PC-3 (cell line): Measurements from ENCODE around the gene CRHR2. TPM values are rescaled to one million over a fixed set of nuclear protein-coding genes. Genes with fewer than 3 reads are reported as not detected.

Experiments
- ATAC-seq: fragments of 200-7000 bp; cut with Tn5 transposase; 2 replicates; pipeline ENCODE4 v1.9.1; 2020; ENCODE audit warnings: mild to moderate bottlenecking, moderate library complexity
- BruUV-seq: library from RNA; stranded (reverse); fragments of 400-500 nt; replicated peaks from 2 replicates; lab custom pipeline; 2021; lab: Mats Ljungman, UMichigan
- CTCF ChIA-PET: fragments of 300-600 bp; sonication (Branson Sonifier 250); formaldehyde crosslinking; loops from one replicate; lab custom pipeline; 2022; ENCODE audit warnings: antibody characterized with exemption; lab: Charles Lee
- POLR2A ChIA-PET: fragments of 300-600 bp; sonication (Branson Sonifier 250); formaldehyde crosslinking; loops from one replicate; lab custom pipeline; 2022; ENCODE audit warnings: antibody characterized with exemption; ENCODE audit not compliant: unreplicated experiment; lab: Charles Lee
- DNase-seq: peaks from one replicate; pipeline ENCODE4 v3.0.0-alpha.2; 2015
- H2AFZ ChIP-seq: fragments of 300-600 bp; sonication (generic); 2 replicates; pipeline ENCODE4 v1.6.0; 2016; ENCODE audit warnings: antibody characterized with exemption, low read length
- H3F3A ChIP-seq: fragments of 300-600 bp; sonication (generic); one replicate; pipeline ENCODE4 v1.6.0; 2017; ENCODE audit warnings: antibody characterized with exemption, low read length, control low read depth, mild to moderate bottlenecking; ENCODE audit not compliant: unreplicated experiment
- H3K27ac ChIP-seq: fragments of 300-600 bp; sonication (generic); 2 replicates; pipeline ENCODE4 v1.5.1; 2016; ENCODE audit warnings: mild to moderate bottlenecking, low read length
- H3K27me3 ChIP-seq: fragments of 300-600 bp; sonication (generic); 2 replicates; pipeline ENCODE4 v1.6.1; 2016; ENCODE audit warnings: low read length, mixed read lengths
- H3K36me3 ChIP-seq: fragments of 300-600 bp; sonication (generic); 2 replicates; pipeline ENCODE4 v1.6.1; 2016; ENCODE audit warnings: low read depth, mixed run types, low read length, mixed read lengths
- H3K4me1 ChIP-seq: fragments of 300-600 bp; sonication (generic); 2 replicates; pipeline ENCODE4 v1.5.1; 2016; ENCODE audit warnings: low read length; ENCODE audit not compliant: insufficient read depth
- H3K4me2 ChIP-seq: fragments of 300-600 bp; sonication (generic); 2 replicates; pipeline ENCODE4 v1.6.0; 2016; ENCODE audit warnings: low read length
- H3K4me3 ChIP-seq: fragments of 300-600 bp; sonication (generic); 2 replicates; pipeline ENCODE4 v1.5.1; 2016; ENCODE audit warnings: mild to moderate bottlenecking, low read length, mixed read lengths
- H3K79me2 ChIP-seq: fragments of 300-600 bp; sonication (generic); 2 replicates; pipeline ENCODE4 v1.6.1; 2017; ENCODE audit warnings: low read length, mixed read lengths
- H3K9ac ChIP-seq: fragments of 300-600 bp; sonication (generic); 2 replicates; pipeline ENCODE4 v1.6.0; 2016; ENCODE audit warnings: mild to moderate bottlenecking, low read length
- H3K9me2 ChIP-seq: fragments of 300-600 bp; sonication (generic); replicated peaks from 2 replicates; pipeline ENCODE4 v1.6.1; 2016; ENCODE audit warnings: mixed run types, low read length, mixed read lengths
- H3K9me3 ChIP-seq: fragments of 300-600 bp; sonication (generic); 2 replicates; pipeline ENCODE4 v1.6.1; 2016; ENCODE audit warnings: low read length, mixed read lengths
- H4K20me1 ChIP-seq: fragments of 300-600 bp; sonication (generic); 2 replicates; pipeline ENCODE4 v1.6.1; 2016; ENCODE audit warnings: low read length, mixed read lengths
- EZH2 ChIP-seq: fragments of 300-600 bp; sonication (generic); IDR thresholded peaks from one replicate; pipeline ENCODE4 v1.6.1; 2017; ENCODE audit warnings: antibody characterized with exemption, mild to moderate bottlenecking, low read length; ENCODE audit not compliant: unreplicated experiment
- EZH2phosphoT487 ChIP-seq: fragments of 300-600 bp; sonication (generic); IDR thresholded peaks from 2 replicates; pipeline ENCODE4 v1.6.1; 2018; ENCODE audit warnings: mild to moderate bottlenecking, antibody characterized with exemption, low read length, borderline replicate concordance
- intact Hi-C: fragments of 100-400 bp; cut with micrococcal nuclease; formaldehyde crosslinking; loops from 2 replicates; pipeline ENCODE4 v1.9.0; 2023
- total RNA-seq: library from RNA; depleted of rRNA; stranded (reverse); fragments of >200 nt; gene quantifications from 2 replicates; pipeline ENCODE4 v1.2.3, GENCODE V29; 2014; rRNA removed
- TF ChIP-seq, protein P1 (sequence below): fragments of 300-600 bp; sonication (generic); conservative IDR thresholded peaks from 2 replicates; pipeline ENCODE4 v1.5.1; 2017; ENCODE audit warnings: antibody characterized with exemption, low read depth, mild to moderate bottlenecking, low read length

Gene CRHR2
- total RNA-seq, 1 experiment from 2014 or later: not detected

DNA sequence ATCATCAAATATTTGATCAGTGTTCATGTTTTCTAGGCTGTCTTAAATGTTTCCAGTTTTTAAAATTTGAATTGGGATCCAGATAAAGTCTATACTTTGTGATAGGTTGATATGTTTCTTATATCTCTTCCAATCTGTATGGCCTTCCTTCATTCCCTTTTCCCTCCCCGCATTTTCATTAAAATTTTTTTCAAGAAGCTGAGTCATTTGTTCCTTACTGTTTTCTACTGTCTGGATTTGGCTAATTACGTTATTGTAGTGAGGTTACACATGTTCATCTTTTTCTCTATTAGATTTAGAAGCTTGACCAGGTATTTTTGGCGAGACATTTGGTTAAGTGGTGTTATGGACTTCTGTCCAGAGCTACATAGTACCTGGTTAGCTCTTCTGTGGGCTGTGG lies 76.4 kb downstream of the CRHR2 start:
- Histone ChIP-seq H3F3A (no peaks in the 10 kb centered on the region), H3K4me1 (no peaks in the 10 kb centered on the region), H2AFZ (no peak overlapping the region), H3K27ac (no peak overlapping the region), H3K9me3 (no peaks in the 10 kb centered on the region), H3K36me3 (peaks cover 75% of the 10 kb centered on the region), H3K9me2 (no peaks in the 10 kb centered on the region), H3K79me2 (no peaks in the 10 kb centered on the region), H4K20me1 (no peaks in the 10 kb centered on the region), H3K4me3 (no peak overlapping the region), H3K9ac (no peak overlapping the region), H3K27me3 (no peaks in the 10 kb centered on the region), H3K4me2 (no peak overlapping the region)
- BruUV-seq: no TSS peak
- ChIA-PET POLR2A (interaction anchor here (0.6 kb wide), 1 partner anchor 40 kb away, joined by 4 read pairs; no protein-coding TSS in a partner anchor), CTCF (no interaction called here)
- ATAC-seq (no peak), DNase-seq (no peak)
- TF ChIP-seq EZH2 (no peak), EZH2phosphoT487 (no peak)
- TF ChIP-seq, protein P1, sequence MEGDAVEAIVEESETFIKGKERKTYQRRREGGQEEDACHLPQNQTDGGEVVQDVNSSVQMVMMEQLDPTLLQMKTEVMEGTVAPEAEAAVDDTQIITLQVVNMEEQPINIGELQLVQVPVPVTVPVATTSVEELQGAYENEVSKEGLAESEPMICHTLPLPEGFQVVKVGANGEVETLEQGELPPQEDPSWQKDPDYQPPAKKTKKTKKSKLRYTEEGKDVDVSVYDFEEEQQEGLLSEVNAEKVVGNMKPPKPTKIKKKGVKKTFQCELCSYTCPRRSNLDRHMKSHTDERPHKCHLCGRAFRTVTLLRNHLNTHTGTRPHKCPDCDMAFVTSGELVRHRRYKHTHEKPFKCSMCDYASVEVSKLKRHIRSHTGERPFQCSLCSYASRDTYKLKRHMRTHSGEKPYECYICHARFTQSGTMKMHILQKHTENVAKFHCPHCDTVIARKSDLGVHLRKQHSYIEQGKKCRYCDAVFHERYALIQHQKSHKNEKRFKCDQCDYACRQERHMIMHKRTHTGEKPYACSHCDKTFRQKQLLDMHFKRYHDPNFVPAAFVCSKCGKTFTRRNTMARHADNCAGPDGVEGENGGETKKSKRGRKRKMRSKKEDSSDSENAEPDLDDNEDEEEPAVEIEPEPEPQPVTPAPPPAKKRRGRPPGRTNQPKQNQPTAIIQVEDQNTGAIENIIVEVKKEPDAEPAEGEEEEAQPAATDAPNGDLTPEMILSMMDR: no peak
- intact Hi-C loops: no loop called here

DNA sequence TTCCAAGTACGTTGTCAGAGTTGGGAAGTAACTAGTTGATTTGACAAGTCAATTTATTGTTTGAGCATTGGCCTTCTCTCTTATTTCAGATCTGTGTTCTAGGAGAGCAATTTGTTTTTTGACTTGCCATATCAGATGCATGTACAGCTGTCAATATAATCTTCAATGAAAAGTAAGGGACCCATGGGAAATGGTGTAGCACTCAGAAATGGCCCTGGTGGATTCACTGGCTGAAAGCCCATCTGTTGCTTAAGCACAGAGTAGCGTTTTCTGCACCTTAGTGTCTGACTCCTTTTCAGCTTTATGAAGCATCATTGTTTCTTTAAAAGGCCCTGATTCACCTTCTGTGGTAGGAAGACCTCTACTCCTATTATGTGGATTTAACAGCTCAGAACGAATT lies 77.4 kb downstream of the CRHR2 start:
- H3F3A ChIP-seq: no peaks in the 10 kb centered on the region
- H3K4me1 ChIP-seq: no peaks in the 10 kb centered on the region
- CTCF ChIA-PET: no interaction called here
- H3K4me2 ChIP-seq: no peak overlapping the region
- H3K27ac ChIP-seq: no peak overlapping the region
- BruUV-seq: no TSS peak
- DNase-seq: no peak
- no peak overlapping the region for H3K9ac ChIP-seq
- TF ChIP-seq EZH2: no peak
- no peak for TF ChIP-seq EZH2phosphoT487
- TF ChIP-seq, protein P1: no peak
- no peak for ATAC-seq
- H3K9me2 ChIP-seq: no peaks in the 10 kb centered on the region
- H3K79me2 ChIP-seq: no peaks in the 10 kb centered on the region
- no peaks in the 10 kb centered on the region for H4K20me1 ChIP-seq
- no peak overlapping the region for H2AFZ ChIP-seq
- no peak overlapping the region for H3K4me3 ChIP-seq
- POLR2A ChIA-PET: no interaction called here
- no peaks in the 10 kb centered on the region for H3K9me3 ChIP-seq
- H3K27me3 ChIP-seq: no peaks in the 10 kb centered on the region
- peaks cover 76% of the 10 kb centered on the region for H3K36me3 ChIP-seq
- intact Hi-C loops: no loop called here

Other genes starting within 250 kb of the CRHR2 start
- 4.6 and 5.9 TPM in 2 replicates for gene NOD1, start 203.7 kb downstream of the CRHR2 start, total RNA-seq
- 64.1 and 67.6 TPM in 2 replicates for gene GGCT, start 177.6 kb downstream of the CRHR2 start, total RNA-seq
- gene GARS1, start 87.6 kb downstream of the CRHR2 start, total RNA-seq: 95.4 and 106 TPM in 2 replicates
- gene INMT, start 69.7 kb upstream of the CRHR2 start, total RNA-seq: not detected in 2 replicates
- gene MINDY4, start 89.0 kb upstream of the CRHR2 start, total RNA-seq: 3.0 TPM in 2 replicates
- 0.81 and 1.2 TPM in 2 replicates for gene AQP1, start 229.4 kb upstream of the CRHR2 start, total RNA-seq